IMR-90 (cell line): ENCODE measurements around the gene NEUROD1. TPM values are rescaled to one million over a fixed set of nuclear protein-coding genes. Genes with fewer than 3 reads are reported as not detected.

Experiments used
- ATAC-seq: fragments of 200-7000 bp; cut with Tn5 transposase; 2 replicates; pipeline ENCODE4 v1.9.1; 2020; ENCODE audit warnings: low read depth, mild to moderate bottlenecking, moderate library complexity
- BruUV-seq: library from RNA; stranded (reverse); fragments of 400-500 nt; replicated peaks from 2 replicates; lab custom pipeline; 2021; lab: Mats Ljungman, UMichigan
- CTCF ChIA-PET: fragments of 300-600 bp; formaldehyde crosslinking; extraction: SDS; loops from one replicate; lab custom pipeline; 2021; ENCODE audit warnings: antibody characterized with exemption; lab: Yijun Ruan, JAX
- POLR2A ChIA-PET: fragments of 300-600 bp; sonication (Branson Sonifier 250); formaldehyde crosslinking; loops from one replicate; lab custom pipeline; 2022; ENCODE audit warnings: antibody characterized with exemption; ENCODE audit not compliant: unreplicated experiment; lab: Charles Lee
- DNase-seq: peaks from one replicate; pipeline ENCODE4 v3.0.0; 2013
- H2AFZ ChIP-seq: replicated peaks from 2 replicates; pipeline ENCODE3; 2013; ENCODE audit warnings: low read length, mild to moderate bottlenecking; ENCODE audit not compliant: poor library complexity
- H2AK5ac ChIP-seq: 2 replicates; pipeline ENCODE4 v1.6.1; 2013; ENCODE audit warnings: low read depth, low read length, inconsistent platforms
- H2AK9ac ChIP-seq: replicated peaks from 2 replicates; pipeline ENCODE3; 2013; ENCODE audit warnings: mild to moderate bottlenecking, low read depth, low read length, moderate library complexity; ENCODE audit not compliant: poor library complexity
- H2BK120ac ChIP-seq: 2 replicates; pipeline ENCODE4 v1.6.1; 2013; ENCODE audit warnings: low read depth, low read length, inconsistent platforms
- H2BK15ac ChIP-seq: 3 replicates; pipeline ENCODE4 v1.6.1; 2013; ENCODE audit warnings: low read depth, low read length, inconsistent platforms
- H2BK20ac ChIP-seq: 2 replicates; pipeline ENCODE4 v1.6.1; 2013; ENCODE audit warnings: low read depth, mild to moderate bottlenecking, inconsistent platforms, low read length, moderate library complexity
- H2BK5ac ChIP-seq: 2 replicates; pipeline ENCODE4 v1.6.1; 2013; ENCODE audit warnings: mild to moderate bottlenecking, low read depth, low read length, inconsistent platforms; ENCODE audit not compliant: poor library complexity, severe bottlenecking
- H3K14ac ChIP-seq: replicated peaks from 2 replicates; pipeline ENCODE4 v1.6.1; 2013; ENCODE audit warnings: low read depth, low read length, inconsistent platforms
- H3K18ac ChIP-seq: 2 replicates; pipeline ENCODE4 v1.6.1; 2013; ENCODE audit warnings: low read depth, low read length, control low read depth
- H3K23ac ChIP-seq: 2 replicates; pipeline ENCODE4 v1.6.1; 2013; ENCODE audit warnings: low read depth, low read length, inconsistent platforms
- H3K27ac ChIP-seq: 2 replicates; pipeline ENCODE4 v1.5.1; 2013; ENCODE audit warnings: mild to moderate bottlenecking, control low read depth, low read length; ENCODE audit not compliant: insufficient read depth
- H3K27me3 ChIP-seq: 2 replicates; pipeline ENCODE4 v1.6.1; 2013; ENCODE audit warnings: low read length; ENCODE audit not compliant: control insufficient read depth, insufficient read depth
- H3K36me3 ChIP-seq: 2 replicates; pipeline ENCODE4 v1.6.1; 2013; ENCODE audit warnings: low read length, mixed read lengths; ENCODE audit not compliant: control insufficient read depth, insufficient read depth
- H3K4ac ChIP-seq: 2 replicates; pipeline ENCODE4 v1.6.1; 2013; ENCODE audit warnings: low read depth, low read length, inconsistent platforms
- H3K4me1 ChIP-seq: 2 replicates; pipeline ENCODE4 v1.6.1; 2013; ENCODE audit warnings: low read length, mixed read lengths; ENCODE audit not compliant: control insufficient read depth, insufficient read depth
- H3K4me2 ChIP-seq: 2 replicates; pipeline ENCODE4 v1.6.1; 2013; ENCODE audit warnings: low read depth, mild to moderate bottlenecking, control low read depth, low read length, moderate library complexity
- H3K4me3 ChIP-seq: 2 replicates; pipeline ENCODE4 v1.5.1; 2013; ENCODE audit warnings: low read depth, mild to moderate bottlenecking, control low read depth, low read length, moderate library complexity; ENCODE audit not compliant: insufficient read depth
- H3K56ac ChIP-seq: 2 replicates; pipeline ENCODE4 v1.6.1; 2013; ENCODE audit warnings: low read length, inconsistent platforms; ENCODE audit not compliant: insufficient read depth; ENCODE audit errors: extremely low read depth
- H3K79me1 ChIP-seq, 2 experiments: 2 replicates each; pipeline ENCODE4 v1.6.1; 2013; ENCODE audit warnings: low read length in 2 of 2, inconsistent platforms in 1 of 2, low read depth in 1 of 2
- H3K9ac ChIP-seq: 2 replicates; pipeline ENCODE4 v1.6.1; 2013; ENCODE audit warnings: low read depth, low read length, control low read depth
- H3K9me1 ChIP-seq: 2 replicates; pipeline ENCODE4 v1.6.1; 2013; ENCODE audit warnings: low read length, inconsistent platforms; ENCODE audit not compliant: insufficient read depth
- H3K9me3 ChIP-seq: 2 replicates; pipeline ENCODE4 v1.6.1; 2013; ENCODE audit warnings: low read length; ENCODE audit not compliant: control insufficient read depth, insufficient read depth
- H4K20me1 ChIP-seq: 2 replicates; pipeline ENCODE4 v1.6.1; 2013; ENCODE audit warnings: low read length, inconsistent platforms; ENCODE audit not compliant: insufficient read depth
- H4K5ac ChIP-seq: 2 replicates; pipeline ENCODE4 v1.6.1; 2013; ENCODE audit warnings: mild to moderate bottlenecking, low read depth, low read length, control low read depth
- H4K8ac ChIP-seq, 2 experiments: 2 replicates each; pipeline ENCODE4 v1.6.1; 2013; ENCODE audit warnings: low read depth in 2 of 2, low read length in 2 of 2, control low read depth in 1 of 2, inconsistent platforms in 1 of 2
- H4K91ac ChIP-seq: 2 replicates; pipeline ENCODE4 v1.6.1; 2013; ENCODE audit warnings: low read depth, low read length, inconsistent platforms; ENCODE audit not compliant: insufficient read depth
- CEBPB ChIP-seq: IDR thresholded peaks from 2 replicates; pipeline ENCODE4 v1.6.1; 2012; ENCODE audit warnings: low read depth, low read length, improper control_type of control experiment
- FOS ChIP-seq: fragments of 150-350 bp; IDR thresholded peaks from 2 replicates; pipeline ENCODE4 v1.6.1; 2016; ENCODE audit warnings: low read depth, low read length
- WGBS, 2 experiments: methylation state at CpG; one replicate each; pipeline versions ENCODE4 v1.1.5 to v1.1.7; 2013; ENCODE audit warnings: missing lambda C conversion rate in 2 of 2; ENCODE audit not compliant: insufficient read length in 1 of 2; ENCODE audit errors: extremely low coverage in 2 of 2; 5-methylcytosine and 5-hydroxymethylcytosine counted together
- dilution Hi-C: fragments of 300-500 bp; cut with HindIII; formaldehyde crosslinking; loops from one replicate; pipeline ENCODE4 v1.14.3; 2018; ENCODE audit warnings: low sequenced_read_pairs; ENCODE audit not compliant: unreplicated experiment
- in situ Hi-C: fragments of 300-500 bp; cut with MboI; formaldehyde crosslinking; loops from 3 replicates; pipeline ENCODE4 v1.14.3; 2019; ENCODE audit warnings: low sequenced_read_pairs, inconsistent platforms, mixed read lengths
- intact Hi-C: fragments of 100-400 bp; cut with micrococcal nuclease; formaldehyde crosslinking; loops from 2 replicates; pipeline ENCODE4 v1.10.0; 2022
- polyA plus RNA-seq, 3 experiments: library from polyadenylated mRNA; depleted of rRNA; stranded (reverse); fragments of >200 nt; gene quantifications; 2 replicates each; pipeline ENCODE4 v1.2.3, GENCODE V29; 2012; ENCODE audit warnings: low replicate concordance in 1 of 3
- total RNA-seq: library from RNA; depleted of rRNA; stranded (reverse); fragments of >200 nt; gene quantifications from 2 replicates; pipeline ENCODE4 v1.2.3, GENCODE V29; 2012

The NEUROD1 gene
- total and polyA plus RNA-seq, 2 of the 4 experiments (the other 2 are of a cell fraction): not detected

DNA sequence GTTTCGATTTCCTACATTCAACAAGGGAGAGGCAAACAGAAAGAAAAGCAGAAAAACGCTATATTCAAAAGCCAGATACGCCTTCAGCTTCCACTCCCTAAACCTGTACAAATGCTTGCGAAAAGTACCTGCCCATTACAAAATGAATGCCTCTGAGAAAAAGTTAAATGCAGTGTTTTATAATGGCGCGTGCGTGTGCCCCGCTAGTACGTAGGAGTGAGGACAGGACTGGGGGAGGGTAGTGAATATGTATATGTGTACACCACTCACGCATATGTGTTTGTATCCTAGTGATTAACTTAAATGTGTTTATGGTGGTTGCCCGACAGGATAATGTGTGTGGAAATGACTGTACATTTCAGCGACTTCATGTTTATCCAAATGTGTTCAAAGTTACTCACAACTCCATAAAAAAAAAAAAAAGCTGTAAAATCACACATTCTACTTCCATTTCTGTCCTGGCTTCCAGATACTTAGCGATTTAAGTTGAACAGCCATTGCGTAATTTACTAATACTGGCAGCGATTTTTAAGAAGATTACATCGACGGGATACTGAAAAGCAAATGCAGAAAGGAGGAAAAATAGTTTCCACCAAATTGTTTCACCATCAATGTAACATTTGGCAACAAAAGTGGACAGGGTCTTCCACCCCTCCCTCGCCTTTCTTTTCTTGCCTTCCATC, 1.3 kb downstream of the NEUROD1 start:
- Histone ChIP-seq H2AK5ac (no peak overlapping the region), H3K27ac (no peak overlapping the region), H3K4me3 (no peak overlapping the region), H2BK15ac (no peak overlapping the region), H3K4me2 (no peak overlapping the region), H4K5ac (no peak overlapping the region), H2AFZ (no peak overlapping the region), H4K20me1 (no peaks in the 10 kb centered on the region), H2AK9ac (no peak overlapping the region), H2BK5ac (no peak overlapping the region), H4K91ac (no peak overlapping the region), H3K23ac (no peak overlapping the region), H3K9ac (no peak overlapping the region), H3K4me1 (no peaks in the 10 kb centered on the region; the same call in 1 of the 2 replicates), H3K27me3 (peaks cover 54% of the 10 kb centered on the region), H3K79me1 (no peaks in the 10 kb centered on the region), H3K56ac (no peak overlapping the region), H2BK120ac (no peak overlapping the region), H4K8ac (no peak overlapping the region), H3K18ac (no peak overlapping the region), H3K36me3 (no peaks in the 10 kb centered on the region), H3K4ac (no peak overlapping the region), H3K14ac (no peak overlapping the region), H3K9me1 (peaks cover 3% of the 10 kb centered on the region; the same call in 1 of the 2 replicates), H3K9me3 (peaks cover 17% of the 10 kb centered on the region), H2BK20ac (no peak overlapping the region)
- intact Hi-C loops (no loop called here), dilution Hi-C loops (no loop called here), in situ Hi-C loops (no loop called here)
- ChIA-PET POLR2A (no interaction called here), CTCF (interaction anchor here (0.6 kb wide), 1 partner anchor 1012 kb away, joined by 3 read pairs; no protein-coding TSS in a partner anchor)
- ATAC-seq (no peak), DNase-seq (no peak)
- BruUV-seq: no TSS peak
- 14% methylated on average over 1 of the region's 18 CpGs; no CpG with 5 or more reads in 1 of the 2 experiments for WGBS, 2 experiments
- TF ChIP-seq FOS: no peak
- TF ChIP-seq CEBPB: peak; percentile 56; the same call in 1 of the 2 replicates
